ENCODE data around the gene RPS19.

- TF ChIP-seq EZH2 (IDR thresholded peaks at IDR 0.05; ENCODE audit: insufficient read depth, low read length) (no peak), CTCF (IDR thresholded peaks at IDR 0.05; ENCODE audit: insufficient read depth, low read depth, low read length) (no peak)
Observed at GRCh38 chr19:41853344-41853743, 6.7 kb upstream of the RPS19 start.

Measured in astrocyte (in vitro differentiated cells and primary cell).